OCI-LY3 (cell line): Measurements from ENCODE around the gene SLC35F3.

Experiments used
- H2AFZ ChIP-seq: fragments of 200-600, 300-600 bp; shearing (Covaris generic); 2 replicates; pipeline ENCODE4 v1.6.0; 2014; ENCODE audit warnings: antibody characterized with exemption, low read depth, low read length
- H3K27ac ChIP-seq: fragments of 200-600, 300-600 bp; sonication (generic); 2 replicates; pipeline ENCODE4 v1.5.1; 2014; ENCODE audit warnings: mild to moderate bottlenecking, low read length, moderate library complexity, mixed read lengths
- H3K27me3 ChIP-seq: fragments of 200-600, 300-600 bp; sonication (generic); 2 replicates; pipeline ENCODE4 v1.6.1; 2014; ENCODE audit warnings: low read depth, low read length, mixed read lengths
- H3K36me3 ChIP-seq: fragments of 200-600, 300-600 bp; sonication (generic); replicated peaks from 2 replicates; pipeline ENCODE3; 2014; ENCODE audit warnings: low read depth, low read length, mixed read lengths
- H3K4me1 ChIP-seq: fragments of 300-600, 200-600 bp; sonication (generic); 2 replicates; pipeline ENCODE4 v1.6.1; 2014; ENCODE audit warnings: low read length, mixed read lengths
- H3K4me2 ChIP-seq: fragments of 200-600, 300-600 bp; sonication (generic); 2 replicates; pipeline ENCODE4 v1.6.1; 2014; ENCODE audit warnings: low read length, mixed read lengths
- H3K4me3 ChIP-seq: fragments of 300-600, 200-600 bp; sonication (generic); 2 replicates; pipeline ENCODE4 v1.5.1; 2014; ENCODE audit warnings: antibody characterized with exemption, mild to moderate bottlenecking, low read length, moderate library complexity
- H3K79me2 ChIP-seq: fragments of 300-600, 200-600 bp; shearing (Covaris generic); 2 replicates; pipeline ENCODE4 v1.6.1; 2014; ENCODE audit warnings: mild to moderate bottlenecking, low read length, mixed read lengths
- H3K9ac ChIP-seq: fragments of 300-600, 200-600 bp; shearing (Covaris generic); 2 replicates; pipeline ENCODE4 v1.6.0; 2014; ENCODE audit warnings: mild to moderate bottlenecking, low read length, moderate library complexity
- H3K9me3 ChIP-seq: fragments of 200-600, 300-600 bp; shearing (Covaris generic); 2 replicates; pipeline ENCODE4 v1.6.1; 2014; ENCODE audit warnings: low read length, mixed read lengths; ENCODE audit not compliant: insufficient read depth
- H4K20me1 ChIP-seq: fragments of 200-600, 300-600 bp; sonication (generic); 2 replicates; pipeline ENCODE4 v1.6.1; 2016; ENCODE audit warnings: low read length, mixed read lengths; ENCODE audit not compliant: insufficient read depth
- CTCF ChIP-seq: fragments of 200-600, 300-600 bp; sonication (generic); IDR thresholded peaks from 2 replicates; pipeline ENCODE4 v1.5.1; 2014; ENCODE audit warnings: antibody characterized with exemption, low read length, low read depth
- EZH2phosphoT487 ChIP-seq: fragments of 200-600 bp; shearing (Covaris generic); IDR thresholded peaks from 2 replicates; pipeline ENCODE4 v1.6.1; 2018; ENCODE audit warnings: antibody characterized with exemption, mixed run types, low read depth

Gene SLC35F3

GRCh38 chr1:234315091-234315541, 410.6 kb downstream of the SLC35F3 start:
- H3K4me1 ChIP-seq = peaks cover 5% of the 10 kb centered on the region
- H4K20me1 ChIP-seq = no peaks in the 10 kb centered on the region
- peaks cover 83% of the 10 kb centered on the region for H3K27me3 ChIP-seq
- H3K36me3 ChIP-seq = no peaks in the 10 kb centered on the region
- no peak overlapping the region for H3K9ac ChIP-seq
- TF ChIP-seq CTCF (no peak), EZH2phosphoT487 (no peak)
- H3K4me3 ChIP-seq = no peak overlapping the region
- no peaks in the 10 kb centered on the region for H3K79me2 ChIP-seq
- H3K27ac ChIP-seq = no peak overlapping the region
- H2AFZ ChIP-seq = no peak overlapping the region
- no peak overlapping the region for H3K4me2 ChIP-seq
- no peaks in the 10 kb centered on the region for H3K9me3 ChIP-seq

- TF ChIP-seq EZH2phosphoT487 (no peak), CTCF (no peak)
- Histone ChIP-seq H3K36me3 (no peaks in the 10 kb centered on the region), H3K9me3 (no peaks in the 10 kb centered on the region), H3K9ac (no peak overlapping the region), H3K27me3 (peaks cover 86% of the 10 kb centered on the region), H4K20me1 (no peaks in the 10 kb centered on the region), H3K4me3 (no peak overlapping the region), H3K27ac (no peak overlapping the region), H3K79me2 (no peaks in the 10 kb centered on the region), H3K4me2 (no peak overlapping the region), H2AFZ (no peak overlapping the region), H3K4me1 (peaks cover under 1% of the 10 kb centered on the region; the same call in 1 of the 2 replicates)
Measured at GRCh38 chr1:234315588-234315987, 411.1 kb downstream of the SLC35F3 start.

GRCh38 chr1:234316486-234316885, 412.0 kb downstream of the SLC35F3 start:
- peaks cover 85% of the 10 kb centered on the region for H3K27me3 ChIP-seq
- H3K4me1 ChIP-seq = no peaks in the 10 kb centered on the region
- no peaks in the 10 kb centered on the region for H4K20me1 ChIP-seq
- no peak overlapping the region for H3K4me3 ChIP-seq
- H2AFZ ChIP-seq = no peak overlapping the region
- H3K4me2 ChIP-seq = no peak overlapping the region
- no peaks in the 10 kb centered on the region for H3K36me3 ChIP-seq
- TF ChIP-seq CTCF (no peak), EZH2phosphoT487 (no peak)
- no peak overlapping the region for H3K27ac ChIP-seq
- H3K79me2 ChIP-seq = no peaks in the 10 kb centered on the region
- no peak overlapping the region for H3K9ac ChIP-seq
- no peaks in the 10 kb centered on the region for H3K9me3 ChIP-seq

GRCh38 chr1:234316937-234317336, 412.5 kb downstream of the SLC35F3 start:
- Histone ChIP-seq H3K79me2 (no peaks in the 10 kb centered on the region), H3K9ac (no peak overlapping the region), H3K4me3 (no peak overlapping the region), H3K9me3 (no peaks in the 10 kb centered on the region), H3K27ac (no peak overlapping the region), H2AFZ (no peak overlapping the region), H3K27me3 (peaks cover 80% of the 10 kb centered on the region), H3K36me3 (no peaks in the 10 kb centered on the region), H3K4me2 (no peak overlapping the region), H3K4me1 (peaks cover under 1% of the 10 kb centered on the region), H4K20me1 (no peaks in the 10 kb centered on the region)
- TF ChIP-seq CTCF (no peak), EZH2phosphoT487 (no peak)
